K562 (cell line): ENCODE data around the gene TF. TPM values are rescaled to one million over a fixed set of nuclear protein-coding genes. Genes with fewer than 3 reads are reported as not detected.

Source experiments
- CHD4 ChIP-seq: fragments of 200-600 bp; sonication (generic); IDR thresholded peaks from 3 replicates; pipeline ENCODE4 v1.6.1; 2012; ENCODE audit warnings: low read depth, mild to moderate bottlenecking, mixed read lengths, low read length, inconsistent platforms; ENCODE audit not compliant: insufficient read depth, insufficient replicate concordance, poor library complexity, severe bottlenecking
- ESRRA ChIP-seq: fragments of 450-650 bp; IDR thresholded peaks from 2 replicates; pipeline ENCODE4 v1.6.1; 2014; ENCODE audit warnings: low read depth, mild to moderate bottlenecking, moderate library complexity, borderline replicate concordance
- FOS ChIP-seq: IDR thresholded peaks from 3 replicates; pipeline ENCODE4 v1.6.1; 2011; ENCODE audit not compliant: insufficient read length; ENCODE audit errors: extremely low read depth
- HDAC1 ChIP-seq, 2 experiments: fragments of 450-650 bp; IDR thresholded peaks; 2 replicates each; pipeline ENCODE4 v1.6.1; 2016 to 2017; ENCODE audit warnings: inconsistent platforms in 1 of 2, mild to moderate bottlenecking in 1 of 2, moderate library complexity in 1 of 2
- HDAC8 ChIP-seq: fragments of 450-650 bp; IDR thresholded peaks from 2 replicates; pipeline ENCODE4 v1.6.1; 2016; ENCODE audit warnings: mild to moderate bottlenecking, missing genetic modification characterization, moderate library complexity, missing compliant biosample characterization
- HSF4 ChIP-seq: fragments of 250-450 bp; sonication (Bioruptor Pico); IDR thresholded peaks from 2 replicates; pipeline ENCODE4 v2.1.2; 2022; ENCODE audit warnings: mild to moderate bottlenecking, moderate library complexity, borderline replicate concordance
- JUND ChIP-seq, 2 experiments: IDR thresholded peaks; 2 replicates in 1 of 2; 3 replicates in 1 of 2; pipeline ENCODE4 v1.6.1; 2011; ENCODE audit warnings: borderline replicate concordance in 2 of 2, low read depth in 2 of 2, low read length in 2 of 2, improper control_type of control experiment in 1 of 2, missing biosample characterization in 1 of 2, missing genetic modification characterization in 1 of 2, missing genetic modification reagents in 1 of 2
- NCOA1 ChIP-seq: fragments of 450-650 bp; IDR thresholded peaks from 2 replicates; pipeline ENCODE4 v1.6.1; 2016; ENCODE audit warnings: low read depth
- NFYB ChIP-seq: IDR thresholded peaks from 2 replicates; pipeline ENCODE4 v1.6.1; 2011; ENCODE audit warnings: mild to moderate bottlenecking, moderate library complexity; ENCODE audit not compliant: insufficient read length; ENCODE audit errors: extremely low read depth
- PKNOX1 ChIP-seq: fragments of 450-650 bp; IDR thresholded peaks from 2 replicates; pipeline ENCODE4 v1.6.1; 2016
- ZNF232 ChIP-seq: sonication (generic); formaldehyde crosslinking; IDR thresholded peaks from 2 replicates; pipeline ENCODE4 v1.8.0; 2022; ENCODE audit warnings: mild to moderate bottlenecking, missing genetic modification reagents
- ZNF551 ChIP-seq: fragments of 250-450 bp; sonication (Bioruptor Pico); IDR thresholded peaks from 2 replicates; pipeline ENCODE4 v1.5.0; 2021; ENCODE audit warnings: mild to moderate bottlenecking, moderate library complexity
- polyA plus RNA-seq, 8 experiments: library from polyadenylated mRNA; depleted of rRNA in 4 of 8; stranded (reverse) in 5 of 8; unstranded in 3 of 8; fragments of >200 nt; fragmentation: Nextera tagmentation in 2 of 8; fragmentation: Illumina TruSeq in 1 of 8; extraction: Ambion mirVana in 2 of 8; extraction: Trizol in 1 of 8; gene quantifications; 2 replicates each; pipeline versions ENCODE4 v1.2.1 to v1.2.3, GENCODE V29; 2011 to 2014; ENCODE audit warnings: inconsistent platforms in 1 of 8, missing spikeins in 1 of 8
- total RNA-seq, 7 experiments: library from RNA; depleted of rRNA in 6 of 7; stranded (reverse); fragments of >200 nt in 6 of 7; fragmentation: Illumina TruSeq in 2 of 7; extraction: Trizol in 2 of 7; gene quantifications; 2 replicates each; pipeline versions ENCODE4 v1.2.1 to v1.2.3, GENCODE V29; 2011 to 2021; ENCODE audit warnings: low replicate concordance in 1 of 7

TF gene
- total and polyA plus RNA-seq, 9 of the 15 experiments (the other 6 are each of a cell fraction or from before 2014, with no cell fraction given), result 0.09 to 9.2 (median 3.1) TPM

- no peak for TF ChIP-seq HSF4
- no peak for TF ChIP-seq ZNF551 (CRISPR knock-in tag)
- TF ChIP-seq NCOA1, result no peak
- peak; percentile 92 for TF ChIP-seq PKNOX1
- TF ChIP-seq HDAC8 (tag), result no peak
- no peak for TF ChIP-seq ESRRA
- TF ChIP-seq NFYB, result peak; percentile 70
- no peak for TF ChIP-seq CHD4
- TF ChIP-seq JUND (IDR thresholded peaks at IDR 0.05; ENCODE audit: borderline replicate concordance, low read depth, low read length), result no peak
- no peak for TF ChIP-seq JUND (tag; IDR thresholded peaks at IDR 0.05; ENCODE audit: borderline replicate concordance, low read depth, low read length)
- TF ChIP-seq ZNF232 (CRISPR knock-in tag), result no peak
- peak; percentile 53 for TF ChIP-seq FOS
- no peak for TF ChIP-seq HDAC1 (IDR thresholded peaks at IDR 0.05)
These were observed 82.5 kb downstream of the TF start (continued) for GRCh38 chr3:133828576-133829309.
